HG03520 (cell line): ENCODE data around the gene NRP1.
"Not testable (repeated sequence)": the region's sequence is repeated elsewhere in the genome, so short reads cannot be mapped to it uniquely, and the experiment has no call there.

Source experiments
- ATAC-seq: cut with Tn5 transposase; IDR thresholded peaks from one replicate; pipeline ENCODE4 v1.9.1; 2021; ENCODE audit warnings: mild to moderate bottlenecking, moderate library complexity; ENCODE audit not compliant: unreplicated experiment

The NRP1 gene

GRCh38 chr10:33154590-33154989 is 179.9 kb downstream of the NRP1 start:
- no peak for ATAC-seq

DNA sequence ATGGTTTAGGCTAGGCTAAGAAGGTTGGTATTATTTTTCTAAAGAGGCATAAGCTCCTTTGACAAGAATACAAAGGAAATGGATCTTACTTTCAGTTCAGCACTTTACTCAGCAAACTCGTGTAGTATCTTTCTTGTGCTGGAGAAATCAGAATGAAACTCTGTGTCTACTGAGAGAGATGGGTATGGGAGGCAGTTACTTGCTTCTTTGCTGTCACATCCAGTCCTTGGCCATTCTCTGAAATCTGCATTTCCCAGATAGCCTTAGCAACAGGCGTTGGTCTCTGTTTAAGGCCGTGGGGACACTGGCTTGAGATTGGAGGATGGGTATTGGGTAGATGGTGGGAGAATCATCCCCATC is 180.5 kb downstream of the NRP1 start:
- no peak for ATAC-seq

DNA sequence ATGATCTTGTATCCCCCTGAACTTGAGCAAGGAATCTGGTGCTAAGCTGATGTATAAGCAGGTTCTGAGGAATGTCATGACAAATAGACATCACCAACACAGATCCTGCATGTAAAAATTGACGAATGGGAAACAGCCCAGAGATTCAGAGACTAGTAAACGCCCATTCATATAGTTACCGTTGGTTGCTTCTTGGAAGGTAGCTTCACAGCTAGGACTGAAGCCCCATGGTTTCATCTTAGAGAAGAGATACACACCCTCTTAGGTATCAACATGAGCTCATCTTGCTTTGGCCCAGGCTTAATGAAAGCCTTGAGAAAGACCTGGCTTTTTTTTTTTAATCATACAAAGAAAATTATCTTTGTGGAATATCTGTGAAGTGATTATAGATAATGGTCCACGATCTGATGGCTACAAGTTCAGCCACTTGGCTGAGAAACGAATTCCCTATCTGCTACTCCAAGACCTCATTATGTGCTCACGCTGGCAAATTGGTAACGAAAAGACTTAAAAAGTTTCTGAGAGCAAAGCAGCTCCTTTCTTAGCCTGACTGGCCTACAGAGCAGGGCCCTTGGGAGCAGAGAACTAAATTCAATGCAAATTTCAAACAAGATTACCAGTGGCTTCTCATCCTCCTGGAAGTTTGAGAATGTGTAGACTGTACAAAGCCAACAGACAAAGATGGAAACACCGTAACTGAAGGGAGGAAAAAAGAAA is 181.1 kb downstream of the NRP1 start:
- ATAC-seq = no peak

GRCh38 chr10:33152750-33153149 is 181.7 kb downstream of the NRP1 start:
- no peak for ATAC-seq

DNA sequence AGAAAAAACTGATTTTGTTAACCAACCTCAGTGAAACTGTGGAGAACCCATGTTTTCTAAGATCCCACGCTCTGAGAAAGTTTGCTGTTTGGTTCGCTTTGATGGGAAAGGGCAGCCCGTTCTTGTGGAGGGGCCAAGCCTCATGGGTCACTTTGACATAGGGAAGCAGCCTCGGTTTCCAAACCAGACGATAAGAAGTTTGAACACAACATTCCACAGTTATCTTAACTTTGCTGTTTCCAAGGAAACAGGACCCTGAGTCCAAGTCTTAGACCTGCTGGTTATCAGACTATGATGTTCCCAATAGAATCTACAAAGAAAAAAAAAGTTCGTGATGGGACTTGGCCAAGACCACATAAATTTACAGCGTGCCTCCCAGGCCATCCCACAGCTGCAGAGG is 182.3 kb downstream of the NRP1 start:
- no peak for ATAC-seq

DNA sequence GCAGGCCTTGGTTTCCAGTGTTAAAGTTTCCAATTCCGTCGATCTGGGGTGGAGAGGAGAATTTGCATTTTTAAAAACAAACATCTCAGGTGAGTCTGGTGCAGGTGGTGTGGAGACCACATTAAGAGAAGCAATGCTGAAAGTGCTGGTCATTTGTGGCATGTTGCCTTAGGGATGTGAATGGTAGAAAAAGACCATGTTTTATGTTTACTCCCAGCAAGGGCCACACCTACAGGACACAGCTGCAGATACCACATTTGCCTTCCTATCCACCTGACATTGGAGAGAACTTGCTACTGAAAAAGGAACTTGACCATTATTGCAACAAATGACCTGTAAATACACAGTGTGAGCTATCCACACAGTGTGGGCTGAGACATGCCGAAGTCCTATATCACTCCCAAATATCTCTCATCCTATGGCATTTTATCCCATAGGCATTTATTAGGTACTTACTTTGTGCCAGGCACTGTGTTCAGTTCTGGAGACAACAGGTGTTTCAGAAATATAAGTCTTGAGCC is 183.1 kb downstream of the NRP1 start:
- ATAC-seq = no peak

GRCh38 chr10:33150889-33151288 is 183.6 kb downstream of the NRP1 start:
- ATAC-seq = no peak

DNA sequence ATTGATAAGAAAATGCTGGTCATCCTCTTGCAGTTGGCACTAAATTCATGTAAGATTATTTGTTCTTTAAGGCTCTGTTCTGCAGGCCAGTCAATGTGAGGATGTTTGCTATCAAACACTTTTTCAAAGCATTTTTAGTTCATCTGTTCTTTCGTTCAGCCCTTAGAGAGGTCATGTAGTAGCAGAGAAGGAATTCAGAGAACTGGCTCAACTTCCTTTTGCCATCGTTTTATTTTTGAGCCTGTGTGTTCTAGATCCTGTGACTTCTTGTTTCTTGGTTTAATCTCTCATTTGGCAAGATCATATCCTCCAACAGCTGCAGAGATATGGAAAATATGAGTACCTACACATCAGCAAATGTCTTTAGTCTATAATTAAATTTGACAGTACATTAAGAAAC is 184.3 kb downstream of the NRP1 start:
- no peak for ATAC-seq

DNA sequence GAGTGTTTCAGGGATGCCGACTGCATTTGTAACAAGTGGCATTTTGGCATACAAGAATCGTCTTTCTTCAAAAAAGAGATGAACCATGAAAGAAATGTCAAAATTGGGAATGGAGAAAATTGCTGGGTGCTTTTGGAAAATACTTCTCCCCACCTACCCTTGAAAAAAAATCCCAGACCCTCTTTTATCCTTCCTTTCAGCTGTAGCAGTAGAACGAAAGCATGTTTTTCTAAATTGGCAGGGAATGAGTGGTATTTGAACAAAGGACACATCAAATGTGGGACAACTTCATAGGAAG is 187.5 kb downstream of the NRP1 start:
- no peak for ATAC-seq

GRCh38 chr10:33146189-33147012 is 188.1 kb downstream of the NRP1 start:
- ATAC-seq = no peak

DNA sequence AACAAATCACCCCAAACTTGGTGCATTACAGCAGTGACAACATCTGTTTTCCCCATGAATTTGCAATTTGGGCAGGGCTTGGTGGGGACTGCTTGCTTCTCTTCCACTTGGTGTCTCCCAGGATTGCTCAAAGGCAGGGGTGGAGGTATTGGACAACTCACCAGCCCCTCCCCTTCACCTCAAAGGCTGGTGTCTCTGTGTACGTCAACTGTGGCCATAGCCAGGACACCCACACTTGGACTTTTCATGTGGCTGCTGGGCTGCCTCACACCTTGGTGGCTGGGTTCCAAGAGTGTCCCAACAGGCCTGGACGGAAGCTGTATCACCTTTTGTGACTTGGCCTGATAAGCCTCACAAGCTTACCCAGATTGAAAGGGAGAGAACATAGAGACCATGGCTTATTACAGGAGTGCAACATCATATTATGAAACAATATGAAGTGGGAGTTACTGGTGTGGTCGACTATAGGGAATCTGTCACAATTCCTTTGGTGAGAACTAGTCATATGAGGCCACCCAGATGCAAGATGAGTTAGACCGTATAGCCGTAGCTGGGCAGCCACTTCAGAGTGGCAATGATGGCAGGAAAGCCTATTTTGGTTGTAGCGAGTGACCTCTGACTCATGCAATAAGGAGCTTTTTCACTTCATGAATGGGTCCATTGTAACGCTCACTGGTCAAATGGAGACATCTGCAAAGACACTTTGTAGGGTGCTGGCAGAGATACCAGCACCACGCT is 188.8 kb downstream of the NRP1 start:
- ATAC-seq = no peak

DNA sequence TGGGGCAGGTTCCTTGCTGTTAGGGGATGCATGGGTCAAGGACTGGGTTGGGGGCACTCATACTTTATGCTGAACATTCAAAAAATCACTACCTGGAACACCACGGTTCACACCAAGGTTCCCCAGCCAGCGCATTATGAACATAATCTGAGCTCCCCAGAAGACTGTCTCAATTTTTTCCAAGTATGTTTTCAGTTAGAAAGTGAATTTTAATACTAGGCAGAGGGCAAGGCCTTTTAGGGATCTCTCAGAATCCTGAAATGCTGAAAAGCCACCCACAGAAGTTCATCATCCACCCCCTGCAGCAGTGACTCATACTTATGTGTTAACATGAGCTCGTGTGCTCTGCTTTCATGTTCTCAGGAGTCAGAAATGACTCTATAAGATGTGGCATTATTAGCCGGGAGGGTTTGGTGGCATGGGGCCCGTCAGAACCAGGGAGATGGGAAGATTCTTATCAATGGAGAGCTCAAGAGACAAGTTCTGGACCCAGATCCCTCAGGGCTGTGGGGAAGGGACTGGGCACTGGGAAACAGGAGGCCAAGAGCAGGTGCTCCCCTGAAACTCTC is 191.2 kb downstream of the NRP1 start:
- no peak for ATAC-seq

DNA sequence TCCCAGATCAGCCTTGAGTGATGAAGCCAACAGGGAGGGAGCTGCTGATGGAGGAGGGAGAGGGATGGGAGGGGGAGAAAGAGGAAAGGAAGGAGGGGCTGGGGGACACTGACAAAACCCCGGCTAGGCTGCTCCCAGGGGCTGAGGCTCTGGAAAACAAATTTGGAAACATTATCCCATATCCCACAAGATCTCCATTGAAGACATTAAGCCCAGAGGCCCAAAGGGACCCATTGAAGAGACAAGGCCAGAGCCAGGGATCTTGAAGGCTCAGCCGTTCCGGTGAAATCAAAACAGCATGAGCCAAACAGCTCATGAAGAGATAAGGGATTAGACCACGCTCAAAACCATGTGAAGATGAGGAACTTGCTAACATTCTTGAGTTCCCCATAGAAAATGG is 192.2 kb downstream of the NRP1 start:
- no peak for ATAC-seq

GRCh38 chr10:33141251-33141650 is 193.2 kb downstream of the NRP1 start:
- no peak for ATAC-seq

GRCh38 chr10:33139181-33139646 is 195.3 kb downstream of the NRP1 start:
- ATAC-seq = peak; percentile 51

GRCh38 chr10:33138686-33139085 is 195.8 kb downstream of the NRP1 start:
- not testable (repeated sequence) for ATAC-seq

GRCh38 chr10:33137356-33138005 is 197.0 kb downstream of the NRP1 start:
- no peak for ATAC-seq

- peak; percentile 40 for ATAC-seq
These were observed 197.7 kb downstream of the NRP1 start for GRCh38 chr10:33136781-33137180.

DNA sequence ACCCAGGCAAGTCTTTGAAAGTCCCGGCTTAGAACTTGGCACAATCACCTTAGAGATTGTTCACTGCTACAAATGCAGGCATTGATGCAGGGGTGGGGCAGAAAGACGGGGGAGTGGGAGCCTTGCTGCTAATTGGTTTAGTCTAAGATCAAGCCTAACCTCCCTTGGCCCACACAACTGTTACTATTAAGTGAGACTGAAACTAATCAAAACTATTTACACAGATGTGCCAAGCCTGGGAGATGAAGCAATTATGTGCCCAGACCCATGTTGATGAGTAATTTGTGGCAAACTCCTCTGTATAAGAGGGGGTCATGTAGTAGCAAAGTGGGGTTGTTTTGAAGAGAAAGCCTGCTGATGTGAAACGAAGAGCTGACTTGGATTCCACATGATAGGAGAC is 198.2 kb downstream of the NRP1 start:
- ATAC-seq = peak; percentile 35

DNA sequence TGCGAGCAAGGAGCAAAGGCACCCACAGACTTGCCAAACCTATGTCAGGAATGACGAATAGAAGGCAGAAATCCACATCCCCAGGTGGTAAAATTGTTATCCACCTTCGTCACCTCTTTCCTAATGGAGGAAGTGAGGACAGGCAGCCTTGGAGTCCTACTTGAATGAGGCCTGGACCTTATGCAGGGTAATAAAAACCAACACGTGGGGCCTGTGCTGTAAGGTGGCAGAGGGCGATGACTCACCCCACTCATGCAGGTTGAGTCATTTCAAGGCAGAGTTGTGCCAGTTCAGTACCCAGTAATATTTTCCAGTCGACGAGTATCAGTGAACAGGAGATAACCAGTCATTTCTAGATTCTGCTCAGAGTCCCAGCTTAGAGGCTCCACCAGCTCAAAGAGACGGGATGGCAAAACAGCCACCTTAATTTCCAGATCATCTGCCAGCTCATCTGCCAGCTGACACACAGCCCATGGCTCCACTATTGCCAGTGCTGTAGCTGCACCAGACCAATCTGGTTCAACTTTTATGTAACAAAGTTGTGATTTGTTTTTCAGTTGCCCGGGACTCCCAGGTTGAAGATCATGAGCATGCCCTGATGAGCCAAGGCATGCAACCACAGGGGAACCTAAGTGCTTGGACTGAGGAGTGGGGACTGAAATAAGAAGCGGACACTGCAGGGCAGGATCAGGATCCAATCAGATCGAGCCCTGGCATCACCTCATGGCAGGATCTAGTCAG is 200.3 kb downstream of the NRP1 start:
- ATAC-seq = peak; percentile 37
